ENCODE data around the gene CMIP. TPM values are rescaled to one million over a fixed set of nuclear protein-coding genes. Genes with fewer than 3 reads are reported as not detected.

CMIP gene
- polyA plus RNA-seq, 1 experiment = 2.7 TPM

- H3K4me3 ChIP-seq (ENCODE audit: low read depth, low read length) = no peak overlapping the region
- ChIA-PET POLR2A (no interaction called here), CTCF (no interaction called here)
- DNase-seq (ENCODE audit: low read depth, low spot score) = no peak
- no peak overlapping the region for H3K27ac ChIP-seq (ENCODE audit: low read depth, low read length)
- TF ChIP-seq, protein P1, sequence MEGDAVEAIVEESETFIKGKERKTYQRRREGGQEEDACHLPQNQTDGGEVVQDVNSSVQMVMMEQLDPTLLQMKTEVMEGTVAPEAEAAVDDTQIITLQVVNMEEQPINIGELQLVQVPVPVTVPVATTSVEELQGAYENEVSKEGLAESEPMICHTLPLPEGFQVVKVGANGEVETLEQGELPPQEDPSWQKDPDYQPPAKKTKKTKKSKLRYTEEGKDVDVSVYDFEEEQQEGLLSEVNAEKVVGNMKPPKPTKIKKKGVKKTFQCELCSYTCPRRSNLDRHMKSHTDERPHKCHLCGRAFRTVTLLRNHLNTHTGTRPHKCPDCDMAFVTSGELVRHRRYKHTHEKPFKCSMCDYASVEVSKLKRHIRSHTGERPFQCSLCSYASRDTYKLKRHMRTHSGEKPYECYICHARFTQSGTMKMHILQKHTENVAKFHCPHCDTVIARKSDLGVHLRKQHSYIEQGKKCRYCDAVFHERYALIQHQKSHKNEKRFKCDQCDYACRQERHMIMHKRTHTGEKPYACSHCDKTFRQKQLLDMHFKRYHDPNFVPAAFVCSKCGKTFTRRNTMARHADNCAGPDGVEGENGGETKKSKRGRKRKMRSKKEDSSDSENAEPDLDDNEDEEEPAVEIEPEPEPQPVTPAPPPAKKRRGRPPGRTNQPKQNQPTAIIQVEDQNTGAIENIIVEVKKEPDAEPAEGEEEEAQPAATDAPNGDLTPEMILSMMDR (IDR thresholded peaks at IDR 0.05; ENCODE audit: low read depth, low read length) = no peak
- H3K9me3 ChIP-seq (ENCODE audit: control insufficient read depth, insufficient read depth, low read length) = no peaks in the 10 kb centered on the region; the same call in 1 of the 2 replicates
- H3K27me3 ChIP-seq (ENCODE audit: control insufficient read depth, insufficient read depth, low read length) = no peaks in the 10 kb centered on the region
Observed at GRCh38 chr16:81610144-81610842, 165.7 kb downstream of the CMIP start.

DNA sequence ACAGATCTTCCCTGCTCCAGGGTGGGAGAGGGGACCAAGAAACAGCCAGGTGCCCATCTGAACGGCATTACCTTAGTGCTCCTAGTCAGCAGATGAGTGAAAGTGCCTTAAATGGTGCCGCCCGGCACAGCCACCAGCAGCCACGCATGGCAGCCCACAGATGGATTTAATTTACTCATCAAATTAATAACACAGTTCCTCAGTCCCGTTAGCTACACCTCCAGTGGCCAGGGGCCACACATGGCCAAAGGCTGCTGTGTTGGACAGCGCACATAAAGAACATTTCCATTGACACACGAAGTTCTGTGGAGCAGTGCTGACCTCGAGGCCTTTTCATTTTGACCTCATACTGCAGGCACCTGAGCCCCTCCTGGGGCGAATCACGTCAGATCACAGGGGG, 166.3 kb downstream of the CMIP start:
- TF ChIP-seq, protein P1 (IDR thresholded peaks at IDR 0.05; ENCODE audit: low read depth, low read length) = no peak
- H3K27me3 ChIP-seq (ENCODE audit: control insufficient read depth, insufficient read depth, low read length) = no peaks in the 10 kb centered on the region
- ChIA-PET CTCF (no interaction called here), POLR2A (no interaction called here)
- no peak for DNase-seq (ENCODE audit: low read depth, low spot score)
- H3K4me3 ChIP-seq (ENCODE audit: low read depth, low read length) = no peak overlapping the region
- no peaks in the 10 kb centered on the region; the same call in 1 of the 2 replicates for H3K9me3 ChIP-seq (ENCODE audit: control insufficient read depth, insufficient read depth, low read length)
- H3K27ac ChIP-seq (ENCODE audit: low read depth, low read length) = no peak overlapping the region

GRCh38 chr16:81611721-81612120, 167.1 kb downstream of the CMIP start:
- DNase-seq (ENCODE audit: low read depth, low spot score) = no peak
- Histone ChIP-seq H3K27ac (ENCODE audit: low read depth, low read length) (no peak overlapping the region), H3K9me3 (ENCODE audit: control insufficient read depth, insufficient read depth, low read length) (no peaks in the 10 kb centered on the region; the same call in 1 of the 2 replicates), H3K4me3 (ENCODE audit: low read depth, low read length) (no peak overlapping the region), H3K27me3 (ENCODE audit: control insufficient read depth, insufficient read depth, low read length) (no peaks in the 10 kb centered on the region)
- POLR2A ChIA-PET = no interaction called here
- CTCF ChIA-PET = no interaction called here
- TF ChIP-seq, protein P1 (IDR thresholded peaks at IDR 0.05; ENCODE audit: low read depth, low read length) = no peak

- DNase-seq (ENCODE audit: low read depth, low spot score) = no peak
- TF ChIP-seq, protein P1 (IDR thresholded peaks at IDR 0.05; ENCODE audit: low read depth, low read length) = no peak
- H3K4me3 ChIP-seq (ENCODE audit: low read depth, low read length) = no peak overlapping the region
- H3K9me3 ChIP-seq (ENCODE audit: control insufficient read depth, insufficient read depth, low read length) = no peaks in the 10 kb centered on the region; the same call in 1 of the 2 replicates
- ChIA-PET POLR2A (no interaction called here), CTCF (no interaction called here)
- H3K27me3 ChIP-seq (ENCODE audit: control insufficient read depth, insufficient read depth, low read length) = no peaks in the 10 kb centered on the region
- H3K27ac ChIP-seq (ENCODE audit: low read depth, low read length) = no peak overlapping the region
Observed at GRCh38 chr16:81612351-81613163, 167.9 kb downstream of the CMIP start.

- CTCF ChIA-PET = no interaction called here
- POLR2A ChIA-PET = no interaction called here
- Histone ChIP-seq H3K4me3 (ENCODE audit: low read depth, low read length) (no peak overlapping the region), H3K9me3 (ENCODE audit: control insufficient read depth, insufficient read depth, low read length) (no peaks in the 10 kb centered on the region; the same call in 1 of the 2 replicates), H3K27ac (ENCODE audit: low read depth, low read length) (no peak overlapping the region), H3K27me3 (ENCODE audit: control insufficient read depth, insufficient read depth, low read length) (no peaks in the 10 kb centered on the region)
- no peak for DNase-seq (ENCODE audit: low read depth, low spot score)
- TF ChIP-seq, protein P1 (IDR thresholded peaks at IDR 0.05; ENCODE audit: low read depth, low read length) = no peak
Observed at GRCh38 chr16:81614171-81614570, 169.6 kb downstream of the CMIP start.
